Endothelial cell of coronary artery (primary cell): ENCODE data around the gene OR12D1. TPM values are rescaled to one million over a fixed set of nuclear protein-coding genes. Genes with fewer than 3 reads are reported as not detected.

Experiments used
- total RNA-seq: library from RNA; depleted of rRNA; stranded (reverse); fragments of >200 nt; gene quantifications from 2 replicates; pipeline ENCODE4 v1.2.3, GENCODE V29; 2014

The OR12D1 gene
- not detected in 2 replicates for total RNA-seq

GRCh38 chr6:29414588-29414987 lies at the start of gene OR12D1:
TSS of gene OR12D1 (plus strand) at chr6:29414928.

GRCh38 chr6:29368765-29369164 lies 46.0 kb upstream of the OR12D1 start, which contains the start of gene OR5V1:
TSS of gene OR5V1 (minus strand) at chr6:29368865. CDS start at chr6:29356195, 12,670 bp downstream.

GRCh38 chr6:29375191-29375590 lies 39.5 kb upstream of the OR12D1 start, which contains the start of gene OR12D3:
TSS of gene OR12D3 (minus strand) at chr6:29375291. CDS start at chr6:29375287, 4 bp downstream.

DNA sequence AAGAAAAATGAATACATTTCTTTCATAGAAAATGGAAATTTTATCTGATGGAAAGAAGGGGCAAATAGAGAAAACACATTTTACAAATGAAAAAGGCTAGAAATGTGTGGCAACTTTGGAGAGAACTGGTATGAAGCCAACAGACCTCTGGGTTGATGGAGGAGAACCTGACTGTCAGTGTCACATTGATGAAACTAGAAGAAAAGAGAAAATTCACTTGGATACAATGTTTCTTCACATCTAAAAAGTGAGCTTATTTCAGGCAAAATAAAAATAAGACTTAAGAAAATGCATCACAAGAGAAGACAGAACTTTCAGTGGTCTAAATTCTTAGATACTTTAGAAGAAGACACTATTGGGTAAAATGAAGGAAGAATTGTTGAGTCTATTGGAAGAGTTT lies 19.4 kb upstream of the OR12D1 start, which contains the start of gene OR12D2:
Gene OR12D2, plus strand, starts transcription at position 301 of the 400 bp plus-strand sequence. CDS start 1,069 bp downstream, outside the sequence.

GRCh38 chr6:29439006-29439405 lies 24.3 kb downstream of the OR12D1 start, which contains the start of gene OR10C1:
TSS of gene OR10C1 (plus strand) at chr6:29439306. CDS start at chr6:29440016, 710 bp downstream.

GRCh38 chr6:29456971-29457370 lies 42.2 kb downstream of the OR12D1 start, which contains the start of the genes OR11A1 and OR2H1:
TSS of gene OR11A1 (minus strand) at chr6:29457071. CDS start at chr6:29427641, 29,430 bp downstream.
TSS of gene OR2H1 (plus strand) at chr6:29457155. CDS start at chr6:29461770, 4,615 bp downstream.

Other genes starting within 250 kb of the OR12D1 start
- not detected in 2 replicates for gene OR2J2, start 244.0 kb upstream of the OR12D1 start, total RNA-seq
- not detected in 2 replicates for gene OR14J1, start 113.2 kb upstream of the OR12D1 start, total RNA-seq
- gene OR5V1, start 46.1 kb upstream of the OR12D1 start, total RNA-seq, result not detected in 2 replicates
- not detected in 2 replicates for gene OR12D3, start 39.6 kb upstream of the OR12D1 start, total RNA-seq
- gene OR12D2, start 19.3 kb upstream of the OR12D1 start, total RNA-seq, result not detected in 2 replicates
- gene OR10C1, start 24.4 kb downstream of the OR12D1 start, total RNA-seq, result not detected in 2 replicates
- gene OR11A1, start 42.1 kb downstream of the OR12D1 start, total RNA-seq, result not detected in 2 replicates
- not detected in 2 replicates for gene OR2H1, start 42.2 kb downstream of the OR12D1 start, total RNA-seq
- not detected in 2 replicates for gene MAS1L, start 73.0 kb downstream of the OR12D1 start, total RNA-seq
- 1.2 and 4.9 TPM in 2 replicates for gene UBD, start 144.8 kb downstream of the OR12D1 start, total RNA-seq
- gene OR2H2, start 170.2 kb downstream of the OR12D1 start, total RNA-seq, result not detected in 2 replicates
- 8.5 and 13.6 TPM in 2 replicates for gene GABBR1, start 218.3 kb downstream of the OR12D1 start, total RNA-seq
- gene MOG, start 242.2 kb downstream of the OR12D1 start, total RNA-seq, result not detected in 2 replicates